ENCODE results near the gene GRK2. TPM values are rescaled to one million over a fixed set of nuclear protein-coding genes. Genes with fewer than 3 reads are reported as not detected.
A peak's percentile ranks its signal among the peaks of the same experiment; 100 is the strongest.

The GRK2 gene
- total and polyA plus RNA-seq, 9 of the 15 experiments (the other 6 are each of a cell fraction or from before 2014, with no cell fraction given): 0.24 to 95.8 (median 56.5) TPM

DNA sequence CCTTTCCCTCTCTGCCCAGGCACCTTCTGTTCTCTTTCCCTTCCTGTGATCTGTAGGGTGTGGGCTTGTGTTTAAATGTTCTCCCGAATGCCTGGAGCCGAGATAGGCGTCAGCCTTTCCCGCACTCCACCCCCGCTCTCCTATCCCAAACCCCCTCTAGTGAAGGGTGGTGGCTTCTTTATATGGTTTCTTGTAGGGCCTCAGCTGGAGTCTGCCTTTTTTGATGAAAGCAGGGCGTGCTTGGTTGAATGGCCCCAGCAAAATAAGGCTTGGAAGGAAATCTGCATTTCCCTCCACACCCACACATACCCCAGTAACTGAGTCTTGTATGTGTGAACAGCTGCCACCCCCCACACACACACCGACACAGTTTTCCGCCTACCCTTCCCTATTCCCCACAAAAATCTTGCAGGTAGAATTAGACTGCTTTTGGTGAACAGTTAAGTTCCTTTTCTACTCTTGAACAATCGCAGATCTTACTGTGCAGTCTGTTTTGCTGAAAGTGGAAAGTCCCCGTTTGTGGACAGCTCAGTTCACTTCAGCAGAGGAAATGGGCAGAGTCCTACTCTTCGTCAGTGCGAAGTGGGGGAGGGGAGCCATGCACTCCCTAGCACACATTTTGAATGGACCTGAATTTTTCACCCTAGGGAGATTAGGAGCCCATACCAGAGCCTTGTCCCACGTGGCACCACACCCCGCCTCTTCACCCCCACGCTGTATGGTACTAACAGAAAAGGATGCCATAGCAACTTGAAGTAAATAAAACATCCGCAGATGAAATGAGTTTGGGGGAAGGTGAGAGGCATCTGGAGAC, 25.5 kb upstream of the GRK2 start (continued):
- no peak for TF ChIP-seq RCOR1 (IDR thresholded peaks at IDR 0.05; ENCODE audit: borderline replicate concordance in 1 of 2, low read depth in 2 of 2, low read length in 2 of 2)
- TF ChIP-seq CHD2 (IDR thresholded peaks at IDR 0.05; ENCODE audit: low read depth, low read length): 0 out of 2 replicates have a peak, but pooled peaks have one; percentile 26
- no peak for TF ChIP-seq HNRNPK (IDR thresholded peaks at IDR 0.05; ENCODE audit: low read depth, low read length, poor library complexity, severe bottlenecking)
- 0 out of 2 replicates have a peak, but pooled peaks have one; percentile 29 for TF ChIP-seq ZBTB7A (IDR thresholded peaks at IDR 0.05; ENCODE audit: borderline replicate concordance, control insufficient read depth, low read depth, low read length)
- no peak for TF ChIP-seq HNRNPLL (IDR thresholded peaks at IDR 0.05; ENCODE audit: low read depth, low read length, poor library complexity, severe bottlenecking)
- peak; percentile 19; the same call in 1 of the 2 replicates for TF ChIP-seq POLR2AphosphoS5 (IDR thresholded peaks at IDR 0.05; ENCODE audit: control insufficient read depth, insufficient read depth, low read depth, low read length)
- peak; percentile 36; the same call in 1 of the 2 replicates for TF ChIP-seq SPI1 (IDR thresholded peaks at IDR 0.05; ENCODE audit: borderline replicate concordance, low read depth, low read length)
- TF ChIP-seq, protein P1, sequence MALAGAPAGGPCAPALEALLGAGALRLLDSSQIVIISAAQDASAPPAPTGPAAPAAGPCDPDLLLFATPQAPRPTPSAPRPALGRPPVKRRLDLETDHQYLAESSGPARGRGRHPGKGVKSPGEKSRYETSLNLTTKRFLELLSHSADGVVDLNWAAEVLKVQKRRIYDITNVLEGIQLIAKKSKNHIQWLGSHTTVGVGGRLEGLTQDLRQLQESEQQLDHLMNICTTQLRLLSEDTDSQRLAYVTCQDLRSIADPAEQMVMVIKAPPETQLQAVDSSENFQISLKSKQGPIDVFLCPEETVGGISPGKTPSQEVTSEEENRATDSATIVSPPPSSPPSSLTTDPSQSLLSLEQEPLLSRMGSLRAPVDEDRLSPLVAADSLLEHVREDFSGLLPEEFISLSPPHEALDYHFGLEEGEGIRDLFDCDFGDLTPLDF (CRISPR knock-in tag; IDR thresholded peaks at IDR 0.05): no peak
- peak; percentile 26 for TF ChIP-seq TBP (optimal IDR thresholded peaks at IDR 0.05; ENCODE audit: low read depth, low read length)
- TF ChIP-seq SMARCE1 (IDR thresholded peaks at IDR 0.05): no peak
- TF ChIP-seq, protein P2, sequence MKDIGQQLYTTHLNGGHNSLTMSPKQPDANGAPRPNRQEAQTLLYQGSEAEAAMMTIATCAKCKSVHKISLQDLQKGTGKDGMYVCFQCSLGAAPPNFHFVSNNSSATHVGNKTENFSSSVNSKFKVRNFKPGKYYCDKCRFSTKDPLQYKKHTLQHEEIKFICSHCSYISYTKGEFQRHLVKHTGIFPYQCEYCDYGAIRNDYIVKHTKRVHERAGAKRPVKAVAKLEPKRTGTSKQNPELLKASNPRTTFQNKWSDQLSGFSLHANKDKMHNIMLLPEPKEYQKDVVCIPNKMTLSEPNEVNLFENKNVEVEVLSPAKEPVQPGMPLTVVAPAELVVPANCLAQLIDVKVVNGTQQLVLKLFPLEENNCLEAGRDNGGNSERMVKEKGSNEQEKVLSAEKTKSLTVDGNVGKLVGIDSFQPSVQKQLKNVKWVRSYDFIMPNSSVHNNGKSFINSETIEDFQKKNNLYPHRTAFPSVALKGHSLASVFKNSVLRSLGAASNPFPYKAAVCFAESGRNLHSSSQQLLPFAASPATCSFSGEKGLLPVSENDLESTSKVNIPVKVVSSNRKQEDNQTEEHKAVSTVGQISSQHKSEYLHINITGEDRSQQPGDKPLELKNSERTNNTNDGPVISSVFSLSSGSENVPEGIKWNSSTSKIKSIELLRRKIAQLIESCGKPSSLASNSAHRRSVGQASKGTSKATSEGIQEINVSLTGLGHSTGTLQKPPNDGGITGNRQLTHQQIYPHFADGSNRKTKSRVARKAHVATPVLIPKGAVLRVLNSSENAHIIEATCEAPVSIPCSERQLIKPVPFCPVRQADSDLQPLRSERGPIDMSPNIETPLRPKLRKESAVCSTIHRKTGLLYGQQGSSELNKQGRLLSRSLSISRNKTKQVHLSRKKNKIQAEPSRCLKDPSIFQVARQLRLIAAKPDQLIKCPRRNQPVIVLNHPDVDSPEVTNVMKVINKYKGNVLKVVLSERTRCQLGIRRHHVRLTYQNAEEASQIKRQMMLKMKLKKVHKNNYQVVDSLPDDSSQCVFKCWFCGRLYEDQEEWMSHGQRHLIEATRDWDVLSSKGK (CRISPR knock-in tag; IDR thresholded peaks at IDR 0.05): no peak
- no peak for TF ChIP-seq ZNF77 (CRISPR knock-in tag; IDR thresholded peaks at IDR 0.05)
- no peak for TF ChIP-seq ZNF133 (CRISPR knock-in tag; IDR thresholded peaks at IDR 0.05)
- TF ChIP-seq ZFP1 (CRISPR knock-in tag; IDR thresholded peaks at IDR 0.05): no peak
- TF ChIP-seq, protein P3, sequence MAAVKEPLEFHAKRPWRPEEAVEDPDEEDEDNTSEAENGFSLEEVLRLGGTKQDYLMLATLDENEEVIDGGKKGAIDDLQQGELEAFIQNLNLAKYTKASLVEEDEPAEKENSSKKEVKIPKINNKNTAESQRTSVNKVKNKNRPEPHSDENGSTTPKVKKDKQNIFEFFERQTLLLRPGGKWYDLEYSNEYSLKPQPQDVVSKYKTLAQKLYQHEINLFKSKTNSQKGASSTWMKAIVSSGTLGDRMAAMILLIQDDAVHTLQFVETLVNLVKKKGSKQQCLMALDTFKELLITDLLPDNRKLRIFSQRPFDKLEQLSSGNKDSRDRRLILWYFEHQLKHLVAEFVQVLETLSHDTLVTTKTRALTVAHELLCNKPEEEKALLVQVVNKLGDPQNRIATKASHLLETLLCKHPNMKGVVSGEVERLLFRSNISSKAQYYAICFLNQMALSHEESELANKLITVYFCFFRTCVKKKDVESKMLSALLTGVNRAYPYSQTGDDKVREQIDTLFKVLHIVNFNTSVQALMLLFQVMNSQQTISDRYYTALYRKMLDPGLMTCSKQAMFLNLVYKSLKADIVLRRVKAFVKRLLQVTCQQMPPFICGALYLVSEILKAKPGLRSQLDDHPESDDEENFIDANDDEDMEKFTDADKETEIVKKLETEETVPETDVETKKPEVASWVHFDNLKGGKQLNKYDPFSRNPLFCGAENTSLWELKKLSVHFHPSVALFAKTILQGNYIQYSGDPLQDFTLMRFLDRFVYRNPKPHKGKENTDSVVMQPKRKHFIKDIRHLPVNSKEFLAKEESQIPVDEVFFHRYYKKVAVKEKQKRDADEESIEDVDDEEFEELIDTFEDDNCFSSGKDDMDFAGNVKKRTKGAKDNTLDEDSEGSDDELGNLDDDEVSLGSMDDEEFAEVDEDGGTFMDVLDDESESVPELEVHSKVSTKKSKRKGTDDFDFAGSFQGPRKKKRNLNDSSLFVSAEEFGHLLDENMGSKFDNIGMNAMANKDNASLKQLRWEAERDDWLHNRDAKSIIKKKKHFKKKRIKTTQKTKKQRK (IDR thresholded peaks at IDR 0.05; ENCODE audit: borderline replicate concordance, low read depth, low read length): no peak
- no peak for TF ChIP-seq CREBBP (IDR thresholded peaks at IDR 0.05; ENCODE audit: low read depth, low read length)
- TF ChIP-seq, protein P4, sequence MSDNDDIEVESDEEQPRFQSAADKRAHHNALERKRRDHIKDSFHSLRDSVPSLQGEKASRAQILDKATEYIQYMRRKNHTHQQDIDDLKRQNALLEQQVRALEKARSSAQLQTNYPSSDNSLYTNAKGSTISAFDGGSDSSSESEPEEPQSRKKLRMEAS (CRISPR knock-in tag; IDR thresholded peaks at IDR 0.05): peak; percentile 85
- TF ChIP-seq FOS (IDR thresholded peaks at IDR 0.05; ENCODE audit: extremely low read depth, insufficient read length): no peak
- TF ChIP-seq RFX1 (IDR thresholded peaks at IDR 0.05): peak; percentile 79
- no peak for TF ChIP-seq ZNF75A (CRISPR knock-in tag; IDR thresholded peaks at IDR 0.05)

Measured in K562 (cell line).